IMR-90 (cell line): ENCODE measurements around the gene TPO. TPM values are rescaled to one million over a fixed set of nuclear protein-coding genes. Genes with fewer than 3 reads are reported as not detected.
"Not testable (repeated sequence)": the region's sequence is repeated elsewhere in the genome, so short reads cannot be mapped to it uniquely, and the experiment has no call there.

ENCODE experiments used
- ATAC-seq: fragments of 200-7000 bp; cut with Tn5 transposase; 2 replicates; pipeline ENCODE4 v1.9.1; 2020; ENCODE audit warnings: low read depth, mild to moderate bottlenecking, moderate library complexity
- BruUV-seq: library from RNA; stranded (reverse); fragments of 400-500 nt; replicated peaks from 2 replicates; lab custom pipeline; 2021; lab: Mats Ljungman, UMichigan
- CTCF ChIA-PET: fragments of 300-600 bp; formaldehyde crosslinking; extraction: SDS; loops from one replicate; lab custom pipeline; 2021; ENCODE audit warnings: antibody characterized with exemption; lab: Yijun Ruan, JAX
- POLR2A ChIA-PET: fragments of 300-600 bp; sonication (Branson Sonifier 250); formaldehyde crosslinking; loops from one replicate; lab custom pipeline; 2022; ENCODE audit warnings: antibody characterized with exemption; ENCODE audit not compliant: unreplicated experiment; lab: Charles Lee
- DNase-seq: peaks from one replicate; pipeline ENCODE4 v3.0.0; 2013
- H2AFZ ChIP-seq: replicated peaks from 2 replicates; pipeline ENCODE3; 2013; ENCODE audit warnings: low read length, mild to moderate bottlenecking; ENCODE audit not compliant: poor library complexity
- H2AK5ac ChIP-seq: 2 replicates; pipeline ENCODE4 v1.6.1; 2013; ENCODE audit warnings: low read depth, low read length, inconsistent platforms
- H2AK9ac ChIP-seq: replicated peaks from 2 replicates; pipeline ENCODE3; 2013; ENCODE audit warnings: mild to moderate bottlenecking, low read depth, low read length, moderate library complexity; ENCODE audit not compliant: poor library complexity
- H2BK120ac ChIP-seq: 2 replicates; pipeline ENCODE4 v1.6.1; 2013; ENCODE audit warnings: low read depth, low read length, inconsistent platforms
- H2BK15ac ChIP-seq: 3 replicates; pipeline ENCODE4 v1.6.1; 2013; ENCODE audit warnings: low read depth, low read length, inconsistent platforms
- H2BK20ac ChIP-seq: 2 replicates; pipeline ENCODE4 v1.6.1; 2013; ENCODE audit warnings: low read depth, mild to moderate bottlenecking, inconsistent platforms, low read length, moderate library complexity
- H2BK5ac ChIP-seq: 2 replicates; pipeline ENCODE4 v1.6.1; 2013; ENCODE audit warnings: mild to moderate bottlenecking, low read depth, low read length, inconsistent platforms; ENCODE audit not compliant: poor library complexity, severe bottlenecking
- H3K14ac ChIP-seq: replicated peaks from 2 replicates; pipeline ENCODE4 v1.6.1; 2013; ENCODE audit warnings: low read depth, low read length, inconsistent platforms
- H3K18ac ChIP-seq: 2 replicates; pipeline ENCODE4 v1.6.1; 2013; ENCODE audit warnings: low read depth, low read length, control low read depth
- H3K23ac ChIP-seq: 2 replicates; pipeline ENCODE4 v1.6.1; 2013; ENCODE audit warnings: low read depth, low read length, inconsistent platforms
- H3K27ac ChIP-seq: 2 replicates; pipeline ENCODE4 v1.5.1; 2013; ENCODE audit warnings: mild to moderate bottlenecking, control low read depth, low read length; ENCODE audit not compliant: insufficient read depth
- H3K27me3 ChIP-seq: 2 replicates; pipeline ENCODE4 v1.6.1; 2013; ENCODE audit warnings: low read length; ENCODE audit not compliant: control insufficient read depth, insufficient read depth
- H3K36me3 ChIP-seq: 2 replicates; pipeline ENCODE4 v1.6.1; 2013; ENCODE audit warnings: low read length, mixed read lengths; ENCODE audit not compliant: control insufficient read depth, insufficient read depth
- H3K4ac ChIP-seq: 2 replicates; pipeline ENCODE4 v1.6.1; 2013; ENCODE audit warnings: low read depth, low read length, inconsistent platforms
- H3K4me1 ChIP-seq: 2 replicates; pipeline ENCODE4 v1.6.1; 2013; ENCODE audit warnings: low read length, mixed read lengths; ENCODE audit not compliant: control insufficient read depth, insufficient read depth
- H3K4me2 ChIP-seq: 2 replicates; pipeline ENCODE4 v1.6.1; 2013; ENCODE audit warnings: low read depth, mild to moderate bottlenecking, control low read depth, low read length, moderate library complexity
- H3K4me3 ChIP-seq: 2 replicates; pipeline ENCODE4 v1.5.1; 2013; ENCODE audit warnings: low read depth, mild to moderate bottlenecking, control low read depth, low read length, moderate library complexity; ENCODE audit not compliant: insufficient read depth
- H3K56ac ChIP-seq: 2 replicates; pipeline ENCODE4 v1.6.1; 2013; ENCODE audit warnings: low read length, inconsistent platforms; ENCODE audit not compliant: insufficient read depth; ENCODE audit errors: extremely low read depth
- H3K79me1 ChIP-seq, 2 experiments: 2 replicates each; pipeline ENCODE4 v1.6.1; 2013; ENCODE audit warnings: low read length in 2 of 2, inconsistent platforms in 1 of 2, low read depth in 1 of 2
- H3K9ac ChIP-seq: 2 replicates; pipeline ENCODE4 v1.6.1; 2013; ENCODE audit warnings: low read depth, low read length, control low read depth
- H3K9me1 ChIP-seq: 2 replicates; pipeline ENCODE4 v1.6.1; 2013; ENCODE audit warnings: low read length, inconsistent platforms; ENCODE audit not compliant: insufficient read depth
- H3K9me3 ChIP-seq: 2 replicates; pipeline ENCODE4 v1.6.1; 2013; ENCODE audit warnings: low read length; ENCODE audit not compliant: control insufficient read depth, insufficient read depth
- H4K20me1 ChIP-seq: 2 replicates; pipeline ENCODE4 v1.6.1; 2013; ENCODE audit warnings: low read length, inconsistent platforms; ENCODE audit not compliant: insufficient read depth
- H4K5ac ChIP-seq: 2 replicates; pipeline ENCODE4 v1.6.1; 2013; ENCODE audit warnings: mild to moderate bottlenecking, low read depth, low read length, control low read depth
- H4K8ac ChIP-seq, 2 experiments: 2 replicates each; pipeline ENCODE4 v1.6.1; 2013; ENCODE audit warnings: low read depth in 2 of 2, low read length in 2 of 2, control low read depth in 1 of 2, inconsistent platforms in 1 of 2
- H4K91ac ChIP-seq: 2 replicates; pipeline ENCODE4 v1.6.1; 2013; ENCODE audit warnings: low read depth, low read length, inconsistent platforms; ENCODE audit not compliant: insufficient read depth
- BHLHE40 ChIP-seq: fragments of 150-350 bp; IDR thresholded peaks from 2 replicates; pipeline ENCODE4 v1.6.1; 2016; ENCODE audit warnings: mild to moderate bottlenecking, low read depth, low read length
- CHD1 ChIP-seq: IDR thresholded peaks from 2 replicates; pipeline ENCODE4 v1.6.1; 2012; ENCODE audit warnings: low read depth, low read length, improper control_type of control experiment
- MAFK ChIP-seq: IDR thresholded peaks from 2 replicates; pipeline ENCODE4 v1.6.1; 2012; ENCODE audit warnings: low read depth, low read length, improper control_type of control experiment
- MXI1 ChIP-seq: IDR thresholded peaks from 2 replicates; pipeline ENCODE4 v1.6.1; 2012; ENCODE audit warnings: low read depth, mild to moderate bottlenecking, low read length, moderate library complexity, borderline replicate concordance
- NFE2L2 ChIP-seq: fragments of 150-350 bp; IDR thresholded peaks from 2 replicates; pipeline ENCODE4 v1.6.1; 2016; ENCODE audit warnings: low read depth, mild to moderate bottlenecking, low read length
- WGBS, 2 experiments: methylation state at CpG; one replicate each; pipeline versions ENCODE4 v1.1.5 to v1.1.7; 2013; ENCODE audit warnings: missing lambda C conversion rate in 2 of 2; ENCODE audit not compliant: insufficient read length in 1 of 2; ENCODE audit errors: extremely low coverage in 2 of 2; 5-methylcytosine and 5-hydroxymethylcytosine counted together
- dilution Hi-C: fragments of 300-500 bp; cut with HindIII; formaldehyde crosslinking; loops from one replicate; pipeline ENCODE4 v1.14.3; 2018; ENCODE audit warnings: low sequenced_read_pairs; ENCODE audit not compliant: unreplicated experiment
- in situ Hi-C: fragments of 300-500 bp; cut with MboI; formaldehyde crosslinking; loops from 3 replicates; pipeline ENCODE4 v1.14.3; 2019; ENCODE audit warnings: low sequenced_read_pairs, inconsistent platforms, mixed read lengths
- intact Hi-C: fragments of 100-400 bp; cut with micrococcal nuclease; formaldehyde crosslinking; loops from 2 replicates; pipeline ENCODE4 v1.10.0; 2022
- polyA plus RNA-seq, 3 experiments: library from polyadenylated mRNA; depleted of rRNA; stranded (reverse); fragments of >200 nt; gene quantifications; 2 replicates each; pipeline ENCODE4 v1.2.3, GENCODE V29; 2012; ENCODE audit warnings: low replicate concordance in 1 of 3
- total RNA-seq: library from RNA; depleted of rRNA; stranded (reverse); fragments of >200 nt; gene quantifications from 2 replicates; pipeline ENCODE4 v1.2.3, GENCODE V29; 2012

The TPO gene
- total and polyA plus RNA-seq, 2 of the 4 experiments (the other 2 are of a cell fraction): not detected

- no peak overlapping the region for H2BK5ac ChIP-seq
- no peak overlapping the region for H3K14ac ChIP-seq
- no peak overlapping the region for H2BK15ac ChIP-seq
- no peak overlapping the region for H2BK20ac ChIP-seq
- no peak overlapping the region for H4K91ac ChIP-seq
- intact Hi-C loops: no loop called here
- no peak overlapping the region for H3K4ac ChIP-seq
- H3K9ac ChIP-seq: no peak overlapping the region
- no peak overlapping the region for H2BK120ac ChIP-seq
- H3K18ac ChIP-seq: no peak overlapping the region
- no peaks in the 10 kb centered on the region; the same call in 1 of the 2 replicates for H3K27me3 ChIP-seq
- no peak for ATAC-seq
- no peak overlapping the region for H2AFZ ChIP-seq
- no peak overlapping the region for H3K27ac ChIP-seq
- no peak overlapping the region for H3K4me3 ChIP-seq
- H4K20me1 ChIP-seq: no peaks in the 10 kb centered on the region
- no peak overlapping the region for H3K4me2 ChIP-seq
- CTCF ChIA-PET: no interaction called here
- H4K5ac ChIP-seq: no peak overlapping the region
- BruUV-seq: no TSS peak
- H3K9me1 ChIP-seq: no peaks in the 10 kb centered on the region
- POLR2A ChIA-PET: no interaction called here
- no peaks in the 10 kb centered on the region for H3K79me1 ChIP-seq
- WGBS, 2 experiments: 40% methylated on average over 1 of the region's 8 CpGs; no CpG with 5 or more reads in 1 of the 2 experiments
- no peak for DNase-seq
- no peaks in the 10 kb centered on the region for H3K36me3 ChIP-seq
- H3K56ac ChIP-seq: no peak overlapping the region
- H4K8ac ChIP-seq: no peak overlapping the region
- no peaks in the 10 kb centered on the region; the same call in 1 of the 2 replicates for H3K9me3 ChIP-seq
- H3K4me1 ChIP-seq: no peaks in the 10 kb centered on the region
- TF ChIP-seq MAFK (no peak), BHLHE40 (no peak), CHD1 (no peak), MXI1 (no peak), NFE2L2 (no peak)
- H2AK5ac ChIP-seq: no peak overlapping the region
- no peak overlapping the region for H2AK9ac ChIP-seq
- in situ Hi-C loops: no loop called here
- H3K23ac ChIP-seq: no peak overlapping the region
- dilution Hi-C loops: no loop called here
These were observed 78.5 kb downstream of the TPO start for GRCh38 chr2:1491751-1492150.

DNA sequence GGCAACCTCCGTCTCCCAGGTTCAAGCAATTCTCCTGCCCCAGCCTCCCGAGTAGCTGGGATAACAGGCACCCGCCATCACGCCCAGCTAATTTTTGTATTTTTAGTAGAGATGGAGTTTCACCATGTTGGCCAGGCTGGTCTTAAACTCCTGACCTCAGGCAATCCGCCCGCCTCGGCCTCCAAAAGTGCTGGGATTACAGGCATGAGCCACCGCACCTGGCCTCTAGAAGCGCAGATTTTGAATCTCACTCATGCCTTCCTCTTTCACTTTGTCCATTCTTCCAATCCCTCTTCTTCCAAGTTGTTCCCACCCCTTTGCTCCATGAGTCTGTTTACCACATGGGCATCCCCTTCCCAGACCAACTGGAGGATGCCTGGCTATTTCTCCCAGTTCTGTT is 79.0 kb downstream of the TPO start:
- H2BK120ac ChIP-seq, H3K9me1 ChIP-seq, H3K79me1 ChIP-seq, intact Hi-C loops, H3K14ac ChIP-seq, H2AFZ ChIP-seq, H3K18ac ChIP-seq, ATAC-seq, H2BK5ac ChIP-seq, H3K4me2 ChIP-seq, H2BK20ac ChIP-seq, in situ Hi-C loops, H3K4ac ChIP-seq, H4K91ac ChIP-seq, H3K9me3 ChIP-seq, H4K5ac ChIP-seq, H2BK15ac ChIP-seq, H3K4me3 ChIP-seq, DNase-seq, H3K9ac ChIP-seq, dilution Hi-C loops, BruUV-seq, H3K36me3 ChIP-seq, H4K8ac ChIP-seq, H3K27ac ChIP-seq, H3K4me1 ChIP-seq, POLR2A ChIA-PET, H3K56ac ChIP-seq, H3K27me3 ChIP-seq, H2AK9ac ChIP-seq, H4K20me1 ChIP-seq, H2AK5ac ChIP-seq, H3K23ac ChIP-seq: not testable (repeated sequence)
- WGBS, 2 experiments: 47% methylated on average over 3 of the region's 9 CpGs; no CpG with 5 or more reads in 1 of the 2 experiments
- CTCF ChIA-PET: interaction anchor here (0.6 kb wide), 1 partner anchor 1394 kb away, joined by 5 read pairs; no protein-coding TSS in a partner anchor
